HG02763 (cell line): ENCODE measurements around the gene TMED1.

ENCODE experiments used
- ATAC-seq: cut with Tn5 transposase; IDR thresholded peaks from one replicate; pipeline ENCODE4 v1.9.1; 2021; ENCODE audit warnings: mild to moderate bottlenecking, moderate library complexity; ENCODE audit not compliant: unreplicated experiment

Gene TMED1

GRCh38 chr19:10812902-10813404 lies 23.1 kb downstream of the TMED1 start:
- ATAC-seq, result no peak

GRCh38 chr19:10812196-10812595 lies 23.8 kb downstream of the TMED1 start:
- ATAC-seq, result no peak

- no peak for ATAC-seq
These were observed 24.5 kb downstream of the TMED1 start for GRCh38 chr19:10811391-10812111.

- ATAC-seq, result no peak
These were observed 26.2 kb downstream of the TMED1 start for GRCh38 chr19:10809651-10810285.

GRCh38 chr19:10808937-10809649 lies 26.9 kb downstream of the TMED1 start:
- no peak for ATAC-seq

GRCh38 chr19:10805758-10806247 lies 30.2 kb downstream of the TMED1 start:
- ATAC-seq, result no peak

- no peak for ATAC-seq
These were observed 30.8 kb downstream of the TMED1 start for GRCh38 chr19:10805065-10805757.

GRCh38 chr19:10803252-10803651 lies 32.8 kb downstream of the TMED1 start:
- ATAC-seq, result no peak

- no peak for ATAC-seq
These were observed 33.5 kb downstream of the TMED1 start for GRCh38 chr19:10802479-10802878.

GRCh38 chr19:10800488-10800887 lies 35.5 kb downstream of the TMED1 start:
- no peak for ATAC-seq

GRCh38 chr19:10797541-10798256 lies 38.3 kb downstream of the TMED1 start:
- ATAC-seq, result no peak

GRCh38 chr19:10797078-10797477 lies 38.9 kb downstream of the TMED1 start:
- no peak for ATAC-seq

GRCh38 chr19:10796653-10797052 lies 39.4 kb downstream of the TMED1 start:
- no peak for ATAC-seq

GRCh38 chr19:10789866-10790265 lies 46.1 kb downstream of the TMED1 start:
- no peak for ATAC-seq

- no peak for ATAC-seq
These were observed 47.9 kb downstream of the TMED1 start for GRCh38 chr19:10788146-10788545.

- ATAC-seq, result no peak
These were observed 51.8 kb downstream of the TMED1 start for GRCh38 chr19:10784257-10784656.

GRCh38 chr19:10782795-10783194 lies 53.2 kb downstream of the TMED1 start:
- ATAC-seq, result no peak
